ENCODE measurements around the gene LMF1.

The LMF1 gene

DNA sequence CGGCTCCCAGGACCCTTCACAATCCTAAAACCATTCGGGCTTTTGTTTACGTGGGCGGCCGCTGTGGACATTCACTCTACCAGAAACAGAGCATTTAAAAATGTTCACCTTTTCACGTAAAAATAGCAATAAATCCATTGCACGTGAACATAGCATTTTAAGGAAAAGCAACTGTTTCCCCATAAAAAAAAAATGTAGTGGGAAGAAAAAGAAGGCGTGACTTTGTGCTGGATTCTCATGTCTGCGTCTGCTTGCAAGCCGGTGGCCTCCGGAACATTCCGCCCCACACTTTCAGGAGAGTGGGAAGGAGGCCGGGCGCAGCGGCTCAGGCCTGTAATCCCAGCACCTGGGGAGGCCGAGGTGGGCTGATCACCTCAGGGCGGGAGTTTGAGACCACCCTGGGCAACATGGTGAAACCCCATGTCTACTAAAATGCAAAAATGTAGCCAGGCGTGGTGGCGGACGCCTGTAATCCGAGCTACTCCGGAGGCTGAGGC lies 156.8 kb downstream of the LMF1 start:
- no peak for DNase-seq (ENCODE audit: low read depth in 2 of 2)

DNA sequence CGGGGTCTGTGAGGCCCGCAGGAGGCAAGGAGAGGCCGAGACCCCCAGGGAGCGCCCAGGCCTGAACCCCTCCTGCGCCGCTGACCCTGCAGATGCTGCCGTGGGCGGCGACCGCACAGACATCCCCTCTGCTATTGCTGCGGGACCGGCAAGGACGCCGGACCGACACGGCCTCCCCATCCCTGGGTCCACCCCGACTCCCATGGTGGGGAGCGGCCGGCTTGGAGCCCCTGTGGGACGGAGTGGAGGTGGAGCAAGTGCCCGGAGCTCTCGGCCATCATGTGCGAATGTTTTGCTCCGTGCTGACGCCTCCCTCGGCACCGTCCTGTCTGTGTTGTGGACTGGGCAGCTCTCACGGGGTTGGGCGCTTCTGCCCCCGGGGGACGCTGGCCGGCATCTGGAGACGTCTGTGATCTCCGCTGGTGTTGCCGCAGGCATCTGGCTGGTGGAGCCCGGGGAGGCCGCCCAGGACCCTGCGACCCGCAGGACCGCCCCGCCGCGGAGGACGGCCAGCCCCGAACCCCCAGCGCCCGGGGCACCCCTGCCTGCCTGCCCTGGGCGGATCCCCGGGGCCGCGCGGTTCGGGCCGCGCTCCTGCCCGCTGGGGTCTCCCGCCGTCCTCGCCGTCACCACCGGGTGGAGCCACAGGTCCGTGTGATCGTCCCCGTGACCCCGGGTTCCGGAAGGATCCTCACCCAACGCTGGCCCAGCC lies 157.4 kb downstream of the LMF1 start:
- DNase-seq (ENCODE audit: low read depth in 2 of 2), result peak in 1 of 2 donors; percentile 29

DNA sequence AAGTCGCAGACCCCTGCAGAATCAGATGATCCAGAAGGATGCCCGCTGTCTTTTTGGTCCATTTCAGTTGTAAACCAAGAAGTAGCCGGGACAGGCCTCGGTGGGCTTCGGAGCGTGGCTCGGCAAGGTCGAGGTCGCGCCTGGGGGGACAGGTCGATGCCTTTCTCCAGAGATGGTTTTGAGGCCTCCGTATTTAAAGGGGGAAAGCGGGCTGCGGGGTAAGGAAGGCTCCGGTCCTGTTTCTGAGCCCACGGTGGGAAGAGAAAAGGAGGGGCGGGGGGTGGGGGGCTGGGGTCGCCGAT lies 162.7 kb downstream of the LMF1 start:
- no peak for DNase-seq (ENCODE audit: low read depth in 2 of 2)

DNA sequence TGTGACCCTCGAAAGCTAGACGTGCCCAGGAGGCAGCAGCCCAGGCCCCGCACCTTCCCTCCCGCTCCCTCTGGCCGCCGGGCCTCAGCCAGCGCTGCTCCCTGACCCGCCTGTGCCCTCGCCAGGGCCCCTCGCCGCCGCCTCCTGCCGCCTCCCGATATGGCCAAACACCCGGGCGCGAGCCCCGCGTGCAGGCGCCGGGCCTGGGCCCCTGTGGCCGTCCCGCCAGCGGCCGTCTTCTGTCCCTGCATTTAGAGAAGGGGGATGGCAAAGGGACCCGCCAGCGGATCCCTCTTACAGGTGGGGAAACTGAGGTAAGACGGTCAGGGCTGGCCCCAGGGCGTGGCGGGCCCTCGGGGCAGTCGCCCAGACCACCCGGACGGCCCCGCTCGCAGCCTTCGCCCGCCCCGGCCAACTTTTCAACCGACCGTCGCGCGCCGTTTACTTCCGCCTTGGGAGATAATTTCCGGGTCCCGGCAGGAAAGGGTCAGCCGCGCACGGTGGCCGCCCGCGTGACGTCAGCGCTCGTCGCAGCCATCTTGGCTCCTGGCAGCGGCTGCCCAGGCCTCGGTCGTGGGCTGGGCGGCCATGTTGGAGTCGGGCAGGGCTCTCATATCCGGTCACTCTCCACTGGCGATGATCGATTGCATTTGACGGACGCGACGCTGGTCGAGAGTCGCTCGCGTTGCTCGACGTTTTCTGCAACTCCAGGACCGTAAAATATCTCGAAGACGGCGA lies 163.3 kb downstream of the LMF1 start:
- peak; percentile 48 to 67 for DNase-seq (ENCODE audit: low read depth in 2 of 2)

DNA sequence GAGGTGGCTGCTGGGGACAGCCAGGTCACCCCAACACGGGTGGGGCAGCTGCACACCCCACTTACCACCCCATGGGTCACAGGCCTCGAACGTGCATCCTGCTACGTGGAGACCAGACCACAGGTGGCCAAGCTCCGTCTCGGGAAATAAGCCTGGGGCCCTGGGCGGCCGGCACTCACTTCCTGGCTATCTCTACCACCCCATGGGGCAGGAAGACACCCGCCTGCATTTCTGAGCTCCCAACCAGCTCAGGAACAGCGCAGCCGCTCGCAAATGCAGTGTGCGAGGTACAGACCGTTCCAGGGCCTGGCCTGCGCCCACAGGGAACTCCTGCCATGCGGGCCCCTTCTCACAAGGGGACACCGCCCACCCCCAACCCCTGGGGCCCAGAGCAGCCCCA lies 165.3 kb downstream of the LMF1 start:
- no peak for DNase-seq (ENCODE audit: low read depth in 2 of 2)

DNA sequence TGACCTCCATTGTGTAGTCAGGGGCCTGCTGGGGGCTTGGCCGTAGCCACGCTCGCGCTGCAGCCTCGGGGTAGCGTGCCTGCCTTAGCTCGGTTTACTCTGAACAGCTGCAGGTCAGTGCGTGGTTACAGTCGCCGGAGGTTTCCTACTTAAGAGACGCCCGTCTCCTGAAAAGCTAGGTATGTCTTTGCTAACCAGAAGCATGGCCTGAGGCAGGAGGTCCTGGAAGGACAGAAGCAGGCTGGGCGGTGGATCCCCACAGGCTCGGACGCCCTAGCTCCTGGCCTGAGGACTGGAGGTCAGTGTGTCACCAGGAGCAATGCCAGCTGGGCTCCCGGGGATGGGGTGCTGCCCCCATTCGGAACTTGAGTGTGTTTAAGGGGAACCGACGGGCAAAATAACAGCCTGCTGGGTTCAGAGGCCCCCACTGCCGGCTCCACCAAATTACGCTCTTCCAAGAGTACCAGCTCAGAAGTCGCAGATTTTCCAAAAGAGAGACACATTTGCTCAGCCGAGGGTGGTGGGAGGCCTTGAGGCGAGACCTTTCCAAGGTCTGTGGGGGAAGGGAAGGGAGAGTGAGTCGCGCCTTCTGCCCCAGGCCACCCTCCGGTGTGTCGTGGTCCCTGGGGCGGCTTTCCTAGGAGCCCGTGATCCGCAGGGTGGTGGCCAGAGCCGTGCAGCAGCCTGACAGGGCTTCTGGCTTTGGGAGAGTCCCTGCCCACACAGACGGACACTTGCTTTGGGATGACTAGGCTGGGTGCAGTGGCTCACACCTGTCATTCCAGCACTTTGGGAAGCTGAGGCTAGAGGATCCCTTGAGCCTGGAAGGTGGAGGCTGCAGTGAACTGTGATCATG lies 166.4 kb downstream of the LMF1 start:
- no peak for DNase-seq (ENCODE audit: low read depth in 2 of 2)

DNA sequence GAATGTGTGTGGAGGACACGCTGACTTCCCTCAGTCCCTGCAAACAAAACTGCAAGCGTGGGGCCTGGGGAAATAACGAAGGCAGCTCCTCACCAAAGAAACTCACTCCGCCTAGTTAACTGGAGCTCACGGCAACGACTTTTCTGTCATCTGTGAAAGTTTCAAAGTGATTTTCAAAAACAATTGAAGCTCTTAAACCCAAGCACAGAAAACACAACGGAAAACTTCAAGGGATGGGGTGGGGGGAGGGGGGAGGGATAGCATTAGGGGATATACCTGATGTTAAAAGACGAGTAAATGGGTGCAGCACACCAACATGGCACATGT lies 167.1 kb downstream of the LMF1 start:
- no peak for DNase-seq (ENCODE audit: low read depth in 2 of 2)

Data from stimulated activated CD8-positive, alpha-beta memory T cell treated with anti-CD3 and anti-CD28 coated beads, Interleukin-7, amount 100 ng/mL, for 1 hour (primary cell).